Fibroblast of mammary gland (primary cell): ENCODE measurements around the gene POLD2.

ENCODE experiments used
- DNase-seq: peaks from one replicate; pipeline ENCODE4 v3.0.0-alpha.2; 2010; ENCODE audit warnings: low read depth
- H3K4me3 ChIP-seq: 2 replicates; pipeline ENCODE4 v1.5.1; 2011; ENCODE audit warnings: low read depth, mild to moderate bottlenecking, low read length, moderate library complexity; ENCODE audit not compliant: control insufficient read depth
- TF ChIP-seq, protein P1 (sequence below): conservative IDR thresholded peaks from 2 replicates; pipeline ENCODE4 v1.5.1; 2011; ENCODE audit warnings: low read depth, low read length, inconsistent platforms; ENCODE audit not compliant: control insufficient read depth, insufficient read depth

Gene POLD2

DNA sequence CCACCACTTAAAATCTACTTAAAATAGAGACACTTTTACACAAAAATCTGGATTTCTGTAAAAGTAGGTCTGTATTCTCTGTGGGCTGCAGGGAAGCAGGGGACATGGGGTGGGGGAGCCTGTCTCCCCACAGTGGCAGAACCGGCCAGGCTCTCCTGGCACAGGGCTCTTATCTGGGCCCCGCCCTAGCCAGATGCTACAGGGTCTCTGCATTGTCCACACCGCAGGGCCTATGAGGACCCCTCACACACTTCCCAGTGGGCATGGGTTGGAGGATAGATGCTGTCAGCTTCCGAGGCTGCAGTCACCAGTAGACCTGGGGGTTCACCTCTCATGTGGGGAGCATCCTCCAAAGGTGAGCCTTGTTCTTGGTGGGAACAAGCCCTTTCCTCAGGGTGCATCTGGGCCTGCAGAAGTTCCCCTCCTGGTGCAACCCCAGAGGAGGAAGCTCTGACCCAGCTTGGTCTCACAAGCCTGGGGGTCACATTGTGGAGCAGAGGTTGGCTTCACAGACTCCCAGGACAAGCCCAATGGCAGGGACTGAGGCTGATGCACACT is 33.2 kb upstream of the POLD2 start:
- TF ChIP-seq, protein P1, sequence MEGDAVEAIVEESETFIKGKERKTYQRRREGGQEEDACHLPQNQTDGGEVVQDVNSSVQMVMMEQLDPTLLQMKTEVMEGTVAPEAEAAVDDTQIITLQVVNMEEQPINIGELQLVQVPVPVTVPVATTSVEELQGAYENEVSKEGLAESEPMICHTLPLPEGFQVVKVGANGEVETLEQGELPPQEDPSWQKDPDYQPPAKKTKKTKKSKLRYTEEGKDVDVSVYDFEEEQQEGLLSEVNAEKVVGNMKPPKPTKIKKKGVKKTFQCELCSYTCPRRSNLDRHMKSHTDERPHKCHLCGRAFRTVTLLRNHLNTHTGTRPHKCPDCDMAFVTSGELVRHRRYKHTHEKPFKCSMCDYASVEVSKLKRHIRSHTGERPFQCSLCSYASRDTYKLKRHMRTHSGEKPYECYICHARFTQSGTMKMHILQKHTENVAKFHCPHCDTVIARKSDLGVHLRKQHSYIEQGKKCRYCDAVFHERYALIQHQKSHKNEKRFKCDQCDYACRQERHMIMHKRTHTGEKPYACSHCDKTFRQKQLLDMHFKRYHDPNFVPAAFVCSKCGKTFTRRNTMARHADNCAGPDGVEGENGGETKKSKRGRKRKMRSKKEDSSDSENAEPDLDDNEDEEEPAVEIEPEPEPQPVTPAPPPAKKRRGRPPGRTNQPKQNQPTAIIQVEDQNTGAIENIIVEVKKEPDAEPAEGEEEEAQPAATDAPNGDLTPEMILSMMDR: no peak
- no peak for DNase-seq
- H3K4me3 ChIP-seq: no peak overlapping the region

DNA sequence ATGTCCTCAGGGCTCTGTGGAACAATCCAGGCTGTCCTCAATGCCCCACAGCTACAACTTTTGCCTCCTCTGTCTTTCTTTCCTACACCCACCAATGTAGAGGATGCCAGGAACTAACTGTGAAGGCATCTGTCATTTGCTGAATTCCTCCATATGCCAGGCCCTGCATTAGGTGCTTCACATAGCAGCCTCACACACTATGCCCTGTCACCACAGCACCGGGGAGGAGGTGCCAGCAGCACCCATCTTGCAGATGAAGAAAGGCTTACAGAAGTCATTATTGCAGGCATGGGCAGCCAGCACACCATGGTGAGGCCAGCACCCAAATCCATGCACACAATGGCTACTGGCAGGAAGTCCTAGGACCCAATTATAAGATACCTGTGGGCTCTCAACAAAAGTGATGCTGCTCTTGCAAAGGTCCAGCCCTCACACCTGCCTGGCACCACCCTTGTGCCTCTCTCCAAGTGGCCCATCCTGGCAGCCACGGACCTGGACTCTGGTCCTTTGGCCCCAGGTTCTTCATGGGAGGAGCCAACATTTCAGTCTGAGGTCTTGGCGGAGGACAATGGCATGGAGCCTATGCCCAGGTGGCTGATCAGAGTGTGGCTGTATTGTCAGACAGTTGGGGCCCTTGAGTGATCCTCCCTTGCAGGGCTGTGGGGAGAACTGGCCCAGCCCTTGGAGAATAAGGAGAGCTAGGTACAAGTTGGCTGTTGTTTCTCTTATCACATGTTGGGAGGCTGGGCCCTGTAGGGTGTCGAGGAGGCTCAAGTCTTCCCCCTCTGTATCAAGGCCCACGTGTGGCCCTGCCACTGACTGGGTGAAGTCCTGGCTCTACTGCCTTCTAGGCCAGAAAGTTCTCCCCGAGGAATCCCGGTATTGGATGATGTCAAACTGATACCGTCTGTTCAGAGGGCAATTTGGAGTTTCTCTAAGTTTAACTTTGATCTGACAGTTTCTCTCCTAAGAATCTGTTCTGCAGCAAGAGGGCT is 32.1 kb upstream of the POLD2 start:
- no peak for DNase-seq
- H3K4me3 ChIP-seq: no peak overlapping the region
- TF ChIP-seq, protein P1: no peak

DNA sequence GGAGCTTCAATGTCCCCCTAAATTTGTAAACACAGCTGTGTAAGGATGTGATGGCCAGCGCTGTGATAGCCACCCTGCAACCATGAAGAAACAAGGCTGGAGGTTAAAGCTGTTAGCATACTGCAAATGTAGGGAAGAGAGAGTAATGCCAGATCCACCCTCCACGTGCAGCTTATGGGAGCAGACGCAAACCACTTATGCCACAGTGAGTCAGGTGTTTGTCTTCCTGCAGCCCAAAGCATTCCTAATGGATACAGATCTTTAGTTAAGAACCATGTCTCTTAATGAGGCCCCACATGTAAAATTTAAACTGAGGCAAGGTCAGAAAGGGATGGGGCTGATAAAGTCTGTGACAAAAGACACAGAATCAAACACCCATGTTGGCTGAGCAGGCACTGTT is 31.4 kb upstream of the POLD2 start:
- TF ChIP-seq, protein P1: no peak
- no peak for DNase-seq
- no peak overlapping the region for H3K4me3 ChIP-seq

DNA sequence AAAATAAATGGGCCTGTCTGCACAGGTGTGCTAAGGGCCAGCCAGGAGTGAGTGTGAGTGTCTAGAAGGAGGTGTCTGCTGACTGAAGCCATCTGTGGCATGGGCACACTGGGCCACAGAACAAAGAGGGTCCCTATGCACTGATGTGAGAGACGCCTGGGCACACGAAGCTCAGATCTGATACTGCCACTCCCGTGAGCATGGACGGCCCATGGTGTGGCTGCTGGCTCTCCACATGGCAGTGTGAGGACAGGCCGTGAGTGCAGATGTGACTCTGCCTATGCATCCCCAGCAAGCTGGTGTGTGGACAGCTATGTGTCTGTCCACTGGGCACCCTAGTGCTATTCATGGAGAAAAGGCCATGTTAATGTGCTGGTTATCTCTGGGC is 30.6 kb upstream of the POLD2 start:
- DNase-seq: no peak
- TF ChIP-seq, protein P1: no peak
- no peak overlapping the region for H3K4me3 ChIP-seq

DNA sequence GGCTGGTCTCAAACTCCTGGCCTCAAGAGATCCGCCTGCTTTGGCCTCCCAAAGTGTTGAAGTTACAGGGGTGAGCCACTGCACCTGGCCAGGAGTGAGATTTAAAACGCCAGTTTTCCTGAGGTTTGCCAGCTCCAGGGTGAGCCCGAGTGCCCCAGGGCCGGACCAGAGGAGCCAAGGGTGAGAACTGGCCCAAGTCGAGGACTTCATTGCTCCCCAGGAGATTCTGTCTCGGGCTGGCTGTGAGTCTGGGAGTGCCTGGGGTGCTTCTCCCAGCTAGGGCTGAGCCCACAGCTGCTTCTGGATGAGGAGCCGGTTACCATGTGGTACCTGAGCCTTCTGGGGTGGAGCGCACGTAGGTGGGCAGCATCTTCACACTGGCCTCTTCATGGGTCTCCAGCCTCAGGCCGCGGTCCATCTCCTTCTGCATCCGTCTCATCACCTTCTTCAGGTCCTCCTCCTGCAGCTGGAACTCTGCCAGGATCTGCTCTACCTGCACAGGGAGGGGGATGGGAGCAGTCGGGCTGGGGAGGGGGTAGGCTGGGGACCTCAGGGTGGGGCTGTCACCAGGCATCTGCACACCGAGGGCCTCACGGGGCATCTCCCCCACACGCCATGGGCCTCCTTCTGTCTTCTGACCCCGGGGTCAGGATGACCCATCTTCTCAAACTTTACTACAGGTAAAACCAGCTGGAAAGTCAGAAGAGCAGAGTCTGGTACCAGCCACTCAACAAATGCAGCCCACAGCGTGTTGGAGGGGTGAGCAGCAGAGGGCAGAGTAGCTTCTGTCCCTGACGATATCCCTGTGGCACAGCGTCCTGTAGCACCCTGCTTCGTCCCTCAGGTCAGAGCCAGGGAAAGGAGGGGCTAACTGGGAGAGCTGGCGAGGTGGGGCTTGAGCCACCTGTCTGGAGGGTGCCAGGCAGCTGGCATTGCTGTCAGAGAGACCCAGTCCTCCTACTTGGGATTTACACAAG is 29.9 kb upstream of the POLD2 start:
- DNase-seq: no peak
- TF ChIP-seq, protein P1: no peak
- no peak overlapping the region for H3K4me3 ChIP-seq

DNA sequence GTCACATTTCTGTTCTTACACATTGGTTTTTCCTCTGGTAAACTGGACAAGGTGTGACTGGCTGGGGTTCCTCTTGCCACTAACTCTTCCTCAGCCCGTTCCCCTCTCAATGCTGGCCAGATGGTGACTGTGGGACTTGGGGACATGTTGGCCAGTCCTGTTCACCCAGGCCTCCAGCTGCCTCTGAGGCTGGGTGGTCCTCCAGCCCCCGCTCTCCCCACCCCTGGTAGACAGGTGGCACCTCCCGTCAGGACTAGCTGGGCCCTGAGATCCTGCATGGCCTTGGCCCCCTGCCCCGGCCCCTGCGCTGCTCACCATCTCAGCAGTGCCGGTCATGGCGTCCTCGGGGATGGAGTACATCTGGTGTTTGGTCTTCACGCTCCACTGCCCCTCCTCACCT is 28.6 kb upstream of the POLD2 start:
- no peak for DNase-seq
- TF ChIP-seq, protein P1: no peak
- H3K4me3 ChIP-seq: no peak overlapping the region
